ENCODE data around the gene ZMYND8. TPM values are rescaled to one million over a fixed set of nuclear protein-coding genes. Genes with fewer than 3 reads are reported as not detected.

ZMYND8 gene
- total and polyA plus RNA-seq, 2 of the 8 experiments (the other 6 are each of a cell fraction or from before 2014, with no cell fraction given), result 50.5 to 163 TPM

DNA sequence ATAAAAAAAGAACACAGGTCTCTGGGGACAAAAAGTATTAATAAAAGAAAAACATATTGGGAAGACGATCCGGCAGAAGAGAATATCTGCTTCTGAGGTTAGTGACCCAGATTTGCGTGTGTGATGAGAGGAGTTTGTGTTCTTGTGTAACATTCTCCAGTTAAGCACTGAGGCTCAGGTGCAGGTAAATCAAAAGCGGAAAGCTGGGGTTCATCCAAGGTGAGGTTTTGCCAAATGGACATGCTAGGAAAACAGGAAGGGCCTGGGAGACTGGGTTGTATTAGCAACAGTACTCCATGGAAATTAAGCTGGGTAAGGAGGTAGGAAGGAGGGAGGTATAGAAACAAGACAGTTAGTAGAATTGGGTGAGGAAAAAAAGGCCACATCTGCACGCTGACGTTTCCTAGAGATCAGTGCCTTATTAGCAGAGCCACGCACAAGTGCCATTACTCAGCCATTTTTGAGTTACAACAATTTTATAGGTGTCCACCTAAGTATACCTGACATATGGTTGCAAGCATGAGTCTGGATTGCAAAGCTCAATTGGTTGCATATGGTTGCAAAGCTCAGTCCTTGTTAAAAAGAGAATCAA lies 139.6 kb downstream of the ZMYND8 start (continued):
- TF ChIP-seq, protein P1, sequence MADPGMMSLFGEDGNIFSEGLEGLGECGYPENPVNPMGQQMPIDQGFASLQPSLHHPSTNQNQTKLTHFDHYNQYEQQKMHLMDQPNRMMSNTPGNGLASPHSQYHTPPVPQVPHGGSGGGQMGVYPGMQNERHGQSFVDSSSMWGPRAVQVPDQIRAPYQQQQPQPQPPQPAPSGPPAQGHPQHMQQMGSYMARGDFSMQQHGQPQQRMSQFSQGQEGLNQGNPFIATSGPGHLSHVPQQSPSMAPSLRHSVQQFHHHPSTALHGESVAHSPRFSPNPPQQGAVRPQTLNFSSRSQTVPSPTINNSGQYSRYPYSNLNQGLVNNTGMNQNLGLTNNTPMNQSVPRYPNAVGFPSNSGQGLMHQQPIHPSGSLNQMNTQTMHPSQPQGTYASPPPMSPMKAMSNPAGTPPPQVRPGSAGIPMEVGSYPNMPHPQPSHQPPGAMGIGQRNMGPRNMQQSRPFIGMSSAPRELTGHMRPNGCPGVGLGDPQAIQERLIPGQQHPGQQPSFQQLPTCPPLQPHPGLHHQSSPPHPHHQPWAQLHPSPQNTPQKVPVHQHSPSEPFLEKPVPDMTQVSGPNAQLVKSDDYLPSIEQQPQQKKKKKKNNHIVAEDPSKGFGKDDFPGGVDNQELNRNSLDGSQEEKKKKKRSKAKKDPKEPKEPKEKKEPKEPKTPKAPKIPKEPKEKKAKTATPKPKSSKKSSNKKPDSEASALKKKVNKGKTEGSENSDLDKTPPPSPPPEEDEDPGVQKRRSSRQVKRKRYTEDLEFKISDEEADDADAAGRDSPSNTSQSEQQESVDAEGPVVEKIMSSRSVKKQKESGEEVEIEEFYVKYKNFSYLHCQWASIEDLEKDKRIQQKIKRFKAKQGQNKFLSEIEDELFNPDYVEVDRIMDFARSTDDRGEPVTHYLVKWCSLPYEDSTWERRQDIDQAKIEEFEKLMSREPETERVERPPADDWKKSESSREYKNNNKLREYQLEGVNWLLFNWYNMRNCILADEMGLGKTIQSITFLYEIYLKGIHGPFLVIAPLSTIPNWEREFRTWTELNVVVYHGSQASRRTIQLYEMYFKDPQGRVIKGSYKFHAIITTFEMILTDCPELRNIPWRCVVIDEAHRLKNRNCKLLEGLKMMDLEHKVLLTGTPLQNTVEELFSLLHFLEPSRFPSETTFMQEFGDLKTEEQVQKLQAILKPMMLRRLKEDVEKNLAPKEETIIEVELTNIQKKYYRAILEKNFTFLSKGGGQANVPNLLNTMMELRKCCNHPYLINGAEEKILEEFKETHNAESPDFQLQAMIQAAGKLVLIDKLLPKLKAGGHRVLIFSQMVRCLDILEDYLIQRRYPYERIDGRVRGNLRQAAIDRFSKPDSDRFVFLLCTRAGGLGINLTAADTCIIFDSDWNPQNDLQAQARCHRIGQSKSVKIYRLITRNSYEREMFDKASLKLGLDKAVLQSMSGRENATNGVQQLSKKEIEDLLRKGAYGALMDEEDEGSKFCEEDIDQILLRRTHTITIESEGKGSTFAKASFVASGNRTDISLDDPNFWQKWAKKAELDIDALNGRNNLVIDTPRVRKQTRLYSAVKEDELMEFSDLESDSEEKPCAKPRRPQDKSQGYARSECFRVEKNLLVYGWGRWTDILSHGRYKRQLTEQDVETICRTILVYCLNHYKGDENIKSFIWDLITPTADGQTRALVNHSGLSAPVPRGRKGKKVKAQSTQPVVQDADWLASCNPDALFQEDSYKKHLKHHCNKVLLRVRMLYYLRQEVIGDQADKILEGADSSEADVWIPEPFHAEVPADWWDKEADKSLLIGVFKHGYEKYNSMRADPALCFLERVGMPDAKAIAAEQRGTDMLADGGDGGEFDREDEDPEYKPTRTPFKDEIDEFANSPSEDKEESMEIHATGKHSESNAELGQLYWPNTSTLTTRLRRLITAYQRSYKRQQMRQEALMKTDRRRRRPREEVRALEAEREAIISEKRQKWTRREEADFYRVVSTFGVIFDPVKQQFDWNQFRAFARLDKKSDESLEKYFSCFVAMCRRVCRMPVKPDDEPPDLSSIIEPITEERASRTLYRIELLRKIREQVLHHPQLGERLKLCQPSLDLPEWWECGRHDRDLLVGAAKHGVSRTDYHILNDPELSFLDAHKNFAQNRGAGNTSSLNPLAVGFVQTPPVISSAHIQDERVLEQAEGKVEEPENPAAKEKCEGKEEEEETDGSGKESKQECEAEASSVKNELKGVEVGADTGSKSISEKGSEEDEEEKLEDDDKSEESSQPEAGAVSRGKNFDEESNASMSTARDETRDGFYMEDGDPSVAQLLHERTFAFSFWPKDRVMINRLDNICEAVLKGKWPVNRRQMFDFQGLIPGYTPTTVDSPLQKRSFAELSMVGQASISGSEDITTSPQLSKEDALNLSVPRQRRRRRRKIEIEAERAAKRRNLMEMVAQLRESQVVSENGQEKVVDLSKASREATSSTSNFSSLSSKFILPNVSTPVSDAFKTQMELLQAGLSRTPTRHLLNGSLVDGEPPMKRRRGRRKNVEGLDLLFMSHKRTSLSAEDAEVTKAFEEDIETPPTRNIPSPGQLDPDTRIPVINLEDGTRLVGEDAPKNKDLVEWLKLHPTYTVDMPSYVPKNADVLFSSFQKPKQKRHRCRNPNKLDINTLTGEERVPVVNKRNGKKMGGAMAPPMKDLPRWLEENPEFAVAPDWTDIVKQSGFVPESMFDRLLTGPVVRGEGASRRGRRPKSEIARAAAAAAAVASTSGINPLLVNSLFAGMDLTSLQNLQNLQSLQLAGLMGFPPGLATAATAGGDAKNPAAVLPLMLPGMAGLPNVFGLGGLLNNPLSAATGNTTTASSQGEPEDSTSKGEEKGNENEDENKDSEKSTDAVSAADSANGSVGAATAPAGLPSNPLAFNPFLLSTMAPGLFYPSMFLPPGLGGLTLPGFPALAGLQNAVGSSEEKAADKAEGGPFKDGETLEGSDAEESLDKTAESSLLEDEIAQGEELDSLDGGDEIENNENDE (IDR thresholded peaks at IDR 0.05; ENCODE audit: insufficient replicate concordance, low read length), result no peak
- TF ChIP-seq, protein P2, sequence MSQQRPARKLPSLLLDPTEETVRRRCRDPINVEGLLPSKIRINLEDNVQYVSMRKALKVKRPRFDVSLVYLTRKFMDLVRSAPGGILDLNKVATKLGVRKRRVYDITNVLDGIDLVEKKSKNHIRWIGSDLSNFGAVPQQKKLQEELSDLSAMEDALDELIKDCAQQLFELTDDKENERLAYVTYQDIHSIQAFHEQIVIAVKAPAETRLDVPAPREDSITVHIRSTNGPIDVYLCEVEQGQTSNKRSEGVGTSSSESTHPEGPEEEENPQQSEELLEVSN (IDR thresholded peaks at IDR 0.05), result no peak

All from H1 (cell line).